ENCODE data around the gene PRKN.

- TF ChIP-seq CTCF (IDR thresholded peaks at IDR 0.05; ENCODE audit: low read length) (no peak), EZH2 (optimal IDR thresholded peaks at IDR 0.05; ENCODE audit: low read depth, low read length) (no peak), EZH2phosphoT487 (IDR thresholded peaks at IDR 0.05; ENCODE audit: low read length) (no peak)
Measured at GRCh38 chr6:162149786-162150185, 577.8 kb downstream of the PRKN start.
